GM19099 (cell line): ENCODE data around the gene FADS2.

Experiments
- POLR2A ChIP-seq: IDR thresholded peaks from 3 replicates; pipeline ENCODE4 v1.6.1; 2011; ENCODE audit warnings: low read depth; ENCODE audit not compliant: insufficient read length; ENCODE audit errors: extremely low read depth

FADS2 gene

DNA sequence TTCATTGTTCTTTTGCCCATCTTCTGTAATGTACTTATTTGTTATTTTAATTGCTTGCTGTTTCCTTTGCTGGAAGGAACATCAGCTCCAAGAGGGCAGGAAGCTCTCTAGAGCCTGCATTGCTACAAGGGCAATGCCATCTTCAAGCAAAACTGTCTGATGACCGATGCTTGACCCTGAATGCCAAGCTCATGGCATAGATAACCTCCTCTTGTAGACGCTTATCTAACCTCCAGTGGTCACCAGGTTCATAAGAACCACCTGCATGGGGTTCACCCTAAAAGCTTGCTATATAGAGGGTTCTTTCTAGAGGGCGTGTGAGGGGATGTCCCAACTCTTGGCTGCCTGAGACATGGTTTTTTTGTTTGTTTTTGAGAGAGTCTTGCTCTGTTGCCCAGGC is 46.8 kb downstream of the FADS2 start:
- TF ChIP-seq POLR2A = no peak

DNA sequence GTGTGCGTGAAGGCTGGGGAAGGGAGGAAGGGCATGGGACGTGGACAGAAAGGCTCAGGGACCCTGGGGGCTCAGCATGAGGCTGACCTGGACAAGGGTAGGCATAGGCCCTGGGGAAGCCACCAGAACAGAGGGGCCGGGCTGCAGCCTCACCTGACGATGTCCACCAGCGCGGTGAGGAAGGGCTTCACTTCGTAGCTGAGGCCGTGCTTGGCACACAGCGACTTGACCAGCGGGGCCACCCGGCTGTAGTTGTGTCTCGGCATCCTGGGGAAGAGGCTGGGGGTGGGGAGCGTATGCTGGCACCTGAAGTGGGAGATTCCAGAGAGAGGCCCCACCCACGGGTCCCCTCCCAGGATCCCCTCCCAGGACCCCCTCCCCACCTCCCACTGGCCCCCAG is 47.6 kb downstream of the FADS2 start:
- no peak for TF ChIP-seq POLR2A

DNA sequence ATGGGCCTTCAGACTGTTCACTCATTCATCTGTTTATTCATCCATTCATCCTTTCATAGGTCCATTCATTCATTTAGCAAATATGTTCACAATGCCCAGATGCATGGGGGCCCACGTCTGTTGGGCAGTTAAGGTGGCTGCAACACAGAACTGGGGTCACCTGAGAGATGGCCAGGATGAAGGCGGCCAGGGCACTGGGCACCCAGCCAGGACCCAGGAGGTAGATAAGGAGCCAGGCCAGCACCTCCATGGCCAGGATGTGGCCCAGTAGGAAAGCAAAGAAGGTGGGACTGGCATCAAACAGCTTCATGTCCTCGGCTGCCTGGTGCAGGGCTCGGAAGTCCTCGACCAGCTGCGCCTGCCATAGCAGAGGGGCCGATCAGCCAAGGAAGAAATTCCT is 51.1 kb downstream of the FADS2 start:
- TF ChIP-seq POLR2A = no peak

DNA sequence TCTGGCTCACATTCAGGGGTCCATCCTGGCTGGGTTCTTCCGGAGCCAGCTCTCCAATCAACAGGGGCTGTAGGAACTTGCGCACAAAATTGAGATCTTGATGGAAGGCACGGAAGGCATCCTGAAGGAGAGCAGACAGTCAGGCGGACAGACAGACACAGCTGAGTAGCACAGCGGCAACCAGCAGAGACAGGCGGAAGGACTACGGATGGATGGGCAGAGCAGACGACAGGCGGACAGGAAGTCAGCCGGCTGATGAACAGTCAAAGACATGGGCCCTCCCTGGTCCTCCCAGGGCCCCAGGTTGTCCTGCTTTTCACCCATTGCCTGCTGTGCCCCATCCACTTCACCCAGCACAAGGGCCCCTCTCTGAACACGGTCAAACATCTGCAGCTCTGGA is 51.9 kb downstream of the FADS2 start:
- peak; percentile 45 for TF ChIP-seq POLR2A

DNA sequence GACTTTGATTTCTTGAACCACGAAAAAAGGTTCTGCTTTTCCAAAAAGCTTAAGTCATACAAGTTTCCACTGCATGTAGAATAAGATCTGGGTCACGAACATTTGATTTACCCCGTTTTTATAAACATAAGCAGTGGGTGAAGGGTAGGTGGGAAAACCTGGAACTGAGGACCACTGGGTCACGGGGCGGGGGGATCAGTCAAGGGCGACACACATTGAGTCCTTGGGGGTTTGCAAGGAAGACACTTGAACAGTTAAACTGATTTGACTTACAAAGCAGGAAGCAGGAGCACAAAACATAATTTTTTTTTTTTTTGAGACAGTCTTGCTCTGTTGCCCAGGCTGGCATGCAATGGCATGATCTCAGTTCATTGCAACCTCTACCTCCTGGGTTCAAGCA is 52.4 kb downstream of the FADS2 start:
- TF ChIP-seq POLR2A = no peak

DNA sequence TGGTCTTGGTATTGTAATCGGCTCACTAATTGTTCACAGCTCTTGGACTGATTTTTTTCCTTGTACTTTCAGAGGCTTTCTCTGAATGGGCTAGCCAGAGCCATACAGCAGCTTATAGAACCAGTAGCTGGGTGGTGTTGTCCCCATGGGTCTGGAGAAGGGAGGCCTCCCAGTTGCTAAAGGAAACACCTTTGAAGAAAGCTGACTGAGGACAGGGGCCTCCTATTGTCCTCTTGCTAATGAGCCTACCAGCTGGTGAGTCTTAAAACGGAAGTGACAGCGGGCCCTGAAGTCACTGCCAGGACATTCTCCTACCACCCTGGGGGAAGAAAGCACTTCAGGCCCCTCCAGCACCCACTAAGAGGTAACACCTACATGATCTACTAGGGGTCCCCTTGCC is 53.3 kb downstream of the FADS2 start:
- no peak for TF ChIP-seq POLR2A

DNA sequence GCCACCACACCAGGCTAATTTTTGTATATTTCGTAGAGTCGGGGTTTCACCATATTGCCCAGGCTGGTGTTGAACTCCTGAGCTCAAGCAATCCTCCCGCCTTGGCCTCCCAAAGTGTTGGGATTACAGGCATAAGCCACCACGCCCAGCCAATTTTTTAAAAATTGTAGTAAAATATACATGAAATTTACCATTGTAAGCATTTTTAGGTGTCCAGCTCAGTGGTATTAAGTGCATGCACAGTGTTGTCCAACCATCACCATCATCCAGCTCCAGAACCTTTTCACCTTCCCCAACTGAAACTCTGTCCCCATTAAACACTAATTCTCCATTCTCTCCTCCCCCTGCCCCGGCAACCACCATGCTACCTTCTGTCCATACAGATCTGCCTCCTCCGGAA is 54.8 kb downstream of the FADS2 start:
- TF ChIP-seq POLR2A = no peak

DNA sequence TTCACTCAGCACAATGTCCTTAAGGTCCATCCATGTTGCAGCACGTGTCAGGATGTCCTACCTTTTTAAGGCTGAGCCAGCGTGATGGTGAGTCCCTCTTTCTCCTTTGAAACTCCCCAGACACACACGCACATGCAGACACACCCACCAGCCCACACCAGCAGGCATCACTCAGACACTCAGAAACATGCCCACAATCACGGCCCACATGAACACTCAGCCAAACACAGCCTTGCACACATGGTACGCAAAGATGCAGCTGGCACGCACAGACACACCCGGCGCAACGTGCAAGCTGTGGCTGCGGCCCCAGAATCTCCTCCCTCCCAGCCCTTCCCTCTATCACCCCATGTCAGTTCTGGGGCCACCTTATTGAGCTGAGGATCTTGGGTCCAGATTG is 55.2 kb downstream of the FADS2 start:
- TF ChIP-seq POLR2A = no peak

DNA sequence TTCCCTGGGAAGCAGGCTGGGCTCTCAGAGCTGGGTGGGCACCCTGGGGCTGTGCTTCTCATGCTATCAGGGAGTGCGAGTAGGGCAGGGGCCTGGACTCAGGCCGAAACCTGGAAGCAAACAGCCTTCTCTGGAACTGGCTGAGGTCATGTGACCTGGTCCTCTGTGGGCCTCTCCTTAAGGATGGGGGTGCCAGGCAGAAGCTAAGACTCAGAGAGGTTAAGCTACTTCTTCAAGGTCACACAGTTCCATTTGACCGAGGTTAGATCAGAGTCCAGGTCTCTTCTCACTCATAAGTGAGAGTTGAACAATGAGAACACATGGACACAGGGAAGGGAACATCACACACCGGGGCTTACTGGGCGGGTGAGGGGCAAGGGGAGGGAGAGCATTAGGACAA is 55.8 kb downstream of the FADS2 start:
- TF ChIP-seq POLR2A = no peak

DNA sequence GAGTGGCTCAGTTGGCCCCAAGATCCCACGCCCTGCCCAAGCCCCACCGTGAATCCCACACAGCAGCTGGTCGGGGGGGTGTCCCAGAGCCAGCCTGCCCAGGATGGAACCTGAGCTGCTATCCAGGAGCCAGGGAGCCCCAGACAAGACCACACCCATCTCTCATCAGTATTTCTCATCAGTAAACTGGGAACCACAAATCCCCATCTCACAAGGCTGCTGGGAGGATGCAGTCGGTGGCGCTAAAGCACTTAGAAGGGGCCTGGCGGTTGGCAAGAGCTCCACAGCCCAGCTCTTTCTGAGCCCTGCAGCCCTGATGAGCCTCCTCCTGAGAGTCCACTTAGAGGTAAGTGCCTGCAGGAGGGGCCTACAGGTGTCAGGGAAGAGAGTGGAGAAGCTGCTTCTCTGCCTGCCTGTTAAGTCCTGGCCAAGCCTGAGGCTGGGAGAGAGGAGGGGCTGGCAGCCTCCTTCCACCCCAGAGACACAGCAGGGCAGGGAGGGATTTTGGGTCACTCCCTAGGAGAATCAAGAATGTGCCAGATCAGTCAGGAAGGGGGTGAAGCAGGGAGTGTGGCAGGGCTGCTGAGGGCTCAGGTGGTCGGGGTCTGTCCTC is 57.2 kb downstream of the FADS2 start:
- TF ChIP-seq POLR2A = no peak

DNA sequence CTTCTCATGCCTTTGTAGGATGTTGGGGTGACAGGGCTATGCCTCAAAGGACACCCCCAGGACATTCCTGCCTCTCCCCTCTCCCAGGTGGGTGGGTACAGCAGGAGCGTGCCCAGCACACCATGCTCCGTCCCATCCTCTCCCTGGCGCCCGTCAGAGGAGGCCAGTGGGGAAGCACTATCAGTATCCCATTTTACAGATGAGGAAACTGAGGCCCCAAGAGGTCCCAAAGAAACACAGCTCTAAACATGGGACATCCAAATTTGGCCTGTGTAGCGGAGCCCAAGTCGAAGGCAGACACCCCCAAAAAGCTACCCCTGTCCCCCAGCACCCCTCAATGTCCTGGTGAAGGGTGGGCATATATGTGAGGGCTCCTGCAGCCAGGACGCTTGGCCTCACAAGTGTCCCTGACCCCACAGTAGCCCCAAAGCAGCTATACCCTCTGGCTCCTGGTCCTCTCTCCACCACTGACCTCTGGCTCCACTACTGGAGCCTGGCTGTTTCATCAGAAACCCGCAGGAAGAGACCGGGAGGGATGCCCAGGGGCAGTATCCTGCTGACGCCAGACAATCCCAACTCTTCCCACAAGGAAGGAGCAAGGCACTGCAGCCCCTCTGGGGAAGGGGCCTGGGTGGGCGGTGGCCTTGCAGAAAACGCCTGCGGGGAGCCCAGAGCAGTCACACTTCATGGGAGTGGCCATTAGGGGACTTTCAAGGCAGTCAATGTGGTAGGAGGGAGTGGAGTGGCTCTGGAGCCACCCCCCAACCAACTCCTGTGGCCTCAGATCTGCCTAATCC is 57.9 kb downstream of the FADS2 start:
- TF ChIP-seq POLR2A = no peak

DNA sequence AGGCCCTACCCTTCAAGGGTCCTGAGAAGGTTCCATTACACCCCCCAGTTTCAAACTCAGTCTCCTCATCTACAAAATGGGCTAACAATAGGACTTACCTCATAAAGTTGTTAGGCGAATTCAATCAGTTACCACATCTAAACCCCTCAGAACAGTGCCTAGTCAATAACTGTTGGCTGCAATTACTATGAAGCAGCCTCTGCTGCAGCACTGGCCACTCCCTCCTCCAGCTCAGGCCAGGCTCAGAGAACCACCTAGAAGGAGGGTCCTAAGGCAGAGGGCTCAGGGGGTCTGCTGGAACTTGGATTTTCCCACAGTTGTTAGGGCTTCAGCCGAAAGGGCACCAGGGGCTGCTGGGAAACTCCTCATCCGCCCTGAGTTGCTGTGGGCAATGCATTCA is 58.5 kb downstream of the FADS2 start:
- no peak for TF ChIP-seq POLR2A

DNA sequence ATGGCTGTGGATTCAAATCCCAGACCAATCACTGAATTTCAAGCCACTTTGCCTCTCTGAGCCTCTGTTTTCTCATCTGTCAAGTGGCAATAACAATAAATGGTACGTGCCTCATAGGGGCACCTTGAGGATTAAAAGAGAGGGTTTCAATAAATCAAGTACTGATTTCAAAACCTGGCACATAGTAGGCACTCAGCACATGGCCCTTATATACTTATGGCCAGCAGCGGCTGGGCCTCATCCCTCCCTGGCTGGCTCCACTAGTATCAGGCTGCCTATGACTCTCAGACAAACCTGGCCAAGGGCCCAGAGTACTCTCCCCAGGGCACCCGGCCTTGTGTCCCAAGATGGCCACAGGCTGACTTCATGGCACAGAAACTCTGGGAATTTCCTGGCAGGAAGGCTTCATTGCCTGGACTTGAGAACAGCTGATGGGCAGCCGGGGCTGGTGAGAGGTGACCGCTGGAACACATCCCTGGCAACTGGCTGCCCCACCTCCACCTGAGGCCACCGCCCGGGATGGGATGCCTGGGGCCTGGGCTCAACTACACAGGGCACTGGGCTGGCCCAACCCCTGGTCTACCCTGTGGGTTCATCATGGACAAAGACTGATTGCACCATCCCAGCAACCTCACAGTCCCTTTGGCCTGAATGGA is 59.9 kb downstream of the FADS2 start:
- no peak for TF ChIP-seq POLR2A

DNA sequence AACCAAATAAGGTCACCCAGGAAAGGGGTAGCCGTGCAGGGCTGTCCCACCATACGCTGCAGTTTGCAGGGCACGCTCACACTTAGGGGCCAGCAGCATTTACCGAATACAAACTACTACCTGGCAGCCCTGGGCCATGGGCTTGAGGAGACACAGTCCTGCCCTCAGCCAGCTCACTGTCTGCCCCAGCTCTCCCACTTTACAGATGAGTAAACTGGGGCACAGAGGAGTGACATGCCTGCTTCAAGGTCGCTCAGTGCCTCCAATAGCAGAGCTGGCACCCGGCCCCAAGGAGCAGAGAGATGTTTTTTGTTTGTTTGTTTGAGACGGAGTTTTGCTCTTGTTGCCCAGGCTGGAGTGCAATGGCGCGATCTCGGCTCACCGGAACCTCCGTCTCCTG is 60.5 kb downstream of the FADS2 start:
- TF ChIP-seq POLR2A = no peak

DNA sequence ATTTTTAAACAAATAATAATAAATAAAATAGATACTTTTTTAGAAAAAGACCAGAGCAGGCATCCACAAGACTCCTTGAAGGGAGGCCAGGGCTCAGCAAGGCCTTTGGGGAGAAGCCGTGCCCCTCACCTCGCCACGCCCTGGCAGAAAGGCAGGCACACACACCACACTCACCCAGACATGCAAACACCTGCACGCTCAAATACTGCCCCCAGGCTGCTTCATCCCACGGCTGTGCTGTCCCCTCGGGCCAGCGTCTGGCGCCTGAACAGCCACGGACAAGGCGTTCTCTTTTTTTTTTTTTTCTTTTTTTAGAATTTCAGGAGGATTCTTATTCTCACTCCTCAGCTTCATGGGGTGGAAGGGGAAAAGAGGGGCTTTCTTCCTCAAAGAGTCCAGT is 61.7 kb downstream of the FADS2 start:
- TF ChIP-seq POLR2A = no peak
